ENCODE measurements around the gene SLC35E1.

Gene SLC35E1

GRCh38 chr19:16522559-16523377, 49.4 kb downstream of the SLC35E1 start:
- Histone ChIP-seq H3K4me2 (ENCODE audit: low read depth, low read length) (no peak overlapping the region), H3K9me3 (replicated peaks; ENCODE audit: insufficient read depth, low read length) (no peaks in the 10 kb centered on the region), H4K20me1 (ENCODE audit: insufficient read depth, low read length) (no peaks in the 10 kb centered on the region), H2AFZ (ENCODE audit: low read length) (no peak overlapping the region), H3K27me3 (replicated peaks; ENCODE audit: insufficient read depth, low read length) (no peaks in the 10 kb centered on the region), H3K4me1 (ENCODE audit: low read length) (no peaks in the 10 kb centered on the region), H3K9ac (ENCODE audit: low read length) (no peak overlapping the region), H3K79me2 (ENCODE audit: low read length) (peaks cover 22% of the 10 kb centered on the region), H3F3A (ENCODE audit: insufficient read depth, low read length) (no peaks in the 10 kb centered on the region), H3K9me2 (replicated peaks; ENCODE audit: insufficient read depth, low read length) (no peaks in the 10 kb centered on the region), H3K4me3 (ENCODE audit: low read length) (no peak overlapping the region), H3K36me3 (replicated peaks; ENCODE audit: insufficient read depth, low read length) (peaks cover 20% of the 10 kb centered on the region), H3K27ac (ENCODE audit: low read length) (no peak overlapping the region)
- DNase-seq, result no peak
- TF ChIP-seq EZH2phosphoT487 (IDR thresholded peaks at IDR 0.05; ENCODE audit: low read length), result no peak
- TF ChIP-seq EZH2 (optimal IDR thresholded peaks at IDR 0.05; ENCODE audit: low read depth, low read length), result no peak
- no peak for TF ChIP-seq CTCF (IDR thresholded peaks at IDR 0.05; ENCODE audit: low read length)

GRCh38 chr19:16521715-16522289, 50.4 kb downstream of the SLC35E1 start:
- no peaks in the 10 kb centered on the region for H3K9me2 ChIP-seq (replicated peaks; ENCODE audit: insufficient read depth, low read length)
- H2AFZ ChIP-seq (ENCODE audit: low read length), result no peak overlapping the region
- no peaks in the 10 kb centered on the region for H3K27me3 ChIP-seq (replicated peaks; ENCODE audit: insufficient read depth, low read length)
- H3K27ac ChIP-seq (ENCODE audit: low read length), result no peak overlapping the region
- H3F3A ChIP-seq (ENCODE audit: insufficient read depth, low read length), result no peaks in the 10 kb centered on the region
- H3K9ac ChIP-seq (ENCODE audit: low read length), result no peak overlapping the region
- no peak overlapping the region for H3K4me2 ChIP-seq (ENCODE audit: low read depth, low read length)
- no peaks in the 10 kb centered on the region for H3K9me3 ChIP-seq (replicated peaks; ENCODE audit: insufficient read depth, low read length)
- H3K79me2 ChIP-seq (ENCODE audit: low read length), result peaks cover 15% of the 10 kb centered on the region; the same call in 1 of the 2 replicates
- H3K36me3 ChIP-seq (replicated peaks; ENCODE audit: insufficient read depth, low read length), result peaks cover 20% of the 10 kb centered on the region
- no peak for TF ChIP-seq EZH2 (optimal IDR thresholded peaks at IDR 0.05; ENCODE audit: low read depth, low read length)
- TF ChIP-seq EZH2phosphoT487 (IDR thresholded peaks at IDR 0.05; ENCODE audit: low read length), result no peak
- no peak for TF ChIP-seq CTCF (IDR thresholded peaks at IDR 0.05; ENCODE audit: low read length)
- H3K4me3 ChIP-seq (ENCODE audit: low read length), result no peak overlapping the region
- no peaks in the 10 kb centered on the region for H4K20me1 ChIP-seq (ENCODE audit: insufficient read depth, low read length)
- H3K4me1 ChIP-seq (ENCODE audit: low read length), result no peaks in the 10 kb centered on the region
- DNase-seq, result no peak

GRCh38 chr19:16520986-16521624, 51.1 kb downstream of the SLC35E1 start:
- no peaks in the 10 kb centered on the region for H3K4me1 ChIP-seq (ENCODE audit: low read length)
- H3K4me3 ChIP-seq (ENCODE audit: low read length), result no peak overlapping the region
- peaks cover 20% of the 10 kb centered on the region for H3K36me3 ChIP-seq (replicated peaks; ENCODE audit: insufficient read depth, low read length)
- H3K9ac ChIP-seq (ENCODE audit: low read length), result no peak overlapping the region
- H2AFZ ChIP-seq (ENCODE audit: low read length), result no peak overlapping the region
- no peaks in the 10 kb centered on the region for H4K20me1 ChIP-seq (ENCODE audit: insufficient read depth, low read length)
- H3K9me3 ChIP-seq (replicated peaks; ENCODE audit: insufficient read depth, low read length), result no peaks in the 10 kb centered on the region
- DNase-seq, result no peak
- H3K27me3 ChIP-seq (replicated peaks; ENCODE audit: insufficient read depth, low read length), result no peaks in the 10 kb centered on the region
- no peak overlapping the region for H3K27ac ChIP-seq (ENCODE audit: low read length)
- H3K9me2 ChIP-seq (replicated peaks; ENCODE audit: insufficient read depth, low read length), result no peaks in the 10 kb centered on the region
- H3K79me2 ChIP-seq (ENCODE audit: low read length), result peaks cover 11% of the 10 kb centered on the region; the same call in 1 of the 2 replicates
- no peak overlapping the region for H3K4me2 ChIP-seq (ENCODE audit: low read depth, low read length)
- no peaks in the 10 kb centered on the region for H3F3A ChIP-seq (ENCODE audit: insufficient read depth, low read length)
- TF ChIP-seq EZH2phosphoT487 (IDR thresholded peaks at IDR 0.05; ENCODE audit: low read length) (no peak), CTCF (IDR thresholded peaks at IDR 0.05; ENCODE audit: low read length) (no peak), EZH2 (optimal IDR thresholded peaks at IDR 0.05; ENCODE audit: low read depth, low read length) (no peak)

Measured in MM.1S (cell line).